ENCODE data around the gene XYLT1.
A peak's percentile ranks its signal among the peaks of the same experiment; 100 is the strongest.

Gene XYLT1

DNA sequence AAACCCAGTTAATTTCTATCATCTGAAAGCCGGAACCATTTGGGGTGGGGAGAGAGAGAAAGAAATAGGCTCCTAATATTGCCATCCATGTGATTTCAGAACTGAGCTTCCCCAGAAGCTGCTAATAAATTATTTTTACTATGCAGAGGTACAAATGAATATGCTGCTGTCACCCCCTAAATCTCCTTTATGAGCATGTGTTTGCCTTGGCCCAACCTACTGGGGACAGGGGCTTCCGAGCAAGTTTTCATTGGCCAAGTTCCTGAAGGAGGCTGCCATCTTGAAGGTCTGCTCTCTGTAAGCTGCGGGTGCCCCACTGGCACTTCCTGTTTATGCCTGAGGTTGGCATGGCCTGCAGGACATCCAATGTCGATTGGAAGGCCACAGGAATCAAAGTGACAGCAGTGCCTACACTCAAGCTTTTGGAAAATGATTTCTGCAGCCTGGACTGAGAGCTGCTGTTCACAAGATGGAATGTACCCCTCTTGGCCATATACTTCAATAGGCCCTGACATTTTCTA, 194.7 kb downstream of the XYLT1 start:
- no peak for DNase-seq

DNA sequence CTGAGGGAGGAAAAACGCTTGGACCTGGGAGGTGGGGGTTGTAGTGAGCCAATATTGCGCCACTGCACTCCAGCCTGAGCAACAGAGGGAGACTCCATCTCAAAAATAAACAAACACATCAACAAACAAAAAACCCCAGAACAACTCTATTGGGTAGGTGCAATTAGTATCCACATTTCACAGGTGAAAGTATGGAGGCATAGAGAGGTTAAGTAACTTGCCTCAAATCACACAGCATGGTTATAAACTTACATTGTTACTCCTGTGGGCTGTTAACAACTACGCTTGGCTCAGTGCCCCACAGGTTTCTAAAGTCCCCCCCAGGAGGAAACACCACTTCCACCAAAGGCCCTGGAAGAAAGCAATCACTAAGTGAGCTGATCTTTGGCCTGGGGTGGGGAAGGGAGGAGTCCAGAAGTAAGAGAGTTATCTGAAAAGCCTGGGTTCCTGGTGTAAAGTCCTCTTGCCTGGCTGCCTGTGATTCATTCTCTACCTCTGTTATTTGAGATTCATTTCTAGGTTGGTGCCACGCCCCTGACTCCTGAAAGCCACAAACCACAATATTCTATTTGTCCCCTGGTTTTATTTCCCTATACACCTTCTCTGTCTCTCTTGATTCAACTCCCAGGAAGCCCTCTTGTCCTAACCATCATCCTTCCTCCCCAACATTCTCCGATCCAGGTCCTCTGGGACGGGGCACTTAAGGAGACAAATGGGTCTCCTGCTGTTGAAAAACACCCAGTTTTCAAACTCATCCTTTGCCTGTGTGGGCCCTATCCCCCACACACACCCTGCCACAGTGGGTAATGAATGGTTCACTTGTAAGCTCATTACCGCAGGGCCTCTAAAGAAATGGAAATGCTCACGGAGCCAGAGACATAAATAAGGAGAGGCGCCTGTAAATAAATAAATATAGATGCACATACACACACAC, 195.4 kb downstream of the XYLT1 start:
- DNase-seq: no peak

DNA sequence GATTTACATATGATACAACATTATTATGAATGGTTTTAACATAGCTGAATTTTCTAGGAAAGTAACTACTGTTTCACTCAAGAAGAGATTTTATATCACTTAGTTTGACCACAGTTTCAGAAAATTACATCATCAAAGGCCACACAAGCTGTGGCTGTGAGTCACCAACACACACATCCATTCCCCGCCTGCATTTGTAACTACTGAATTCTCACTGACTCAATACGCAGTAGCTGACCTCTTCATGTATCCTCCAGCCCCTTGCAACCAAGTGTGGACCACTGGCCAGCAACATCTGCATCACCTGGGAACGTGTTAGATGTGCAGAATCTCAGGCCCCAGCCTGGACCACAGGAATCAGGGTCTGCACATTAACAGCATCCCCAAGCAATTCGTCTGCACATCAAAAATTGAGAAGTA, 197.6 kb downstream of the XYLT1 start:
- no peak for DNase-seq

DNA sequence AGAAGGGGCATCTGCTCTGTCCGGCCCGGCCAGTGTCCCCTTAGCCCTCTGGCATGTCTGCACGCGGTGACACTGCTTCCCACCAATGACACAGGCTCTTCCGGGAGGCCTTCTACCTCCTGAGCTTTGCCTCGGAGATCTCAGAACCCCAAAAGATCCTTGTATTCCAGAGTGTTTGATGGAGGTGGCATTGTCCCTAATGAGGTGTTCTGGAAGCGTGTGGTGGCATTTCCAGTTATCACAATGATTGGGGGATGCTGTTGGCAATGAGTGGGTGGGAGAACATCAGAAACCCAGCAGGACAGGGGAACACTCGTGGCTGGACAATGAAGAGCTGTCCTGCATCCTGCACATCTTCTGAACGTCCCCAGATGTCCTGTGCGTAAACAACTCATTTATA, 198.0 kb downstream of the XYLT1 start:
- no peak for DNase-seq

DNA sequence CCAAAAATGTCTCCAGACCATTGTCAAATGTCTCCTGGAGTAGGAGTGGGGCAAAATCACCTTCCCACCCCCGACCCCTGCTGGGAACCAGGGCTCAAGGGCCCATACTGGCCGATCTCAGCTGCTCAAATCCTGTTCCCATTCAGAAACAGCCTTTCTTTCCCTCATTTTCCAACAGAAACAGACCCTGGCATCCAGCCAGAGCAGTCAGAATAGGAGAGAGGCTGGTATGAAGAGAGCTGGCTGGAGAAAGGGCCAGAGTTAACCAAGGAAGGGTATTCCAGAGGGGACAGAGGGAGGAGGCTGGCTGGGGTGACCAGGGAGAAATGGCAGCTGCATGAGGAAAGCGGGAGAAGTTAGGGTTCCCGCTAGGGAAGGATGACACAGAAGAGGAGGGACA, 199.1 kb downstream of the XYLT1 start:
- DNase-seq: peak in 1 of 2 donors; percentile 13

DNA sequence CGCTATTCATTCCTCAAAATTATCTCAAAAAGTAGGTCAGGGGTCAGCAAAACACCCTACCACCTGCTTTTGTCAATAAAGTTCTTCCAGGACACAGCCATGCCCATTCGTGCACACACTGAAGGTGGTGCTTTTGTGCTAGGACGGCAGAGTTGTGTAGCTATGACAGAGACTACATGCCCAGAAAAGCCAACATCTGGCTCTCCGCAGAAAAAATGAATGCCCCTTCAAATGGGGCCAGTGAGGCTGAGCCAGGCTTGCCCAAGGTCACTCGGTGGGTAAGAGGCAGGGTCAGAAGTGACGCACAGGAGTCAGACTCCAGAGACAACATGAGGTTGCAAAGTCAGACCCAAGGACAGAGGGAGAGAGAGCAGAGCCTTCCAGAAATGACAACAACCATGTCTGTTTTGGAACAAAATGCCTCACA, 200.1 kb downstream of the XYLT1 start:
- DNase-seq: no peak

DNA sequence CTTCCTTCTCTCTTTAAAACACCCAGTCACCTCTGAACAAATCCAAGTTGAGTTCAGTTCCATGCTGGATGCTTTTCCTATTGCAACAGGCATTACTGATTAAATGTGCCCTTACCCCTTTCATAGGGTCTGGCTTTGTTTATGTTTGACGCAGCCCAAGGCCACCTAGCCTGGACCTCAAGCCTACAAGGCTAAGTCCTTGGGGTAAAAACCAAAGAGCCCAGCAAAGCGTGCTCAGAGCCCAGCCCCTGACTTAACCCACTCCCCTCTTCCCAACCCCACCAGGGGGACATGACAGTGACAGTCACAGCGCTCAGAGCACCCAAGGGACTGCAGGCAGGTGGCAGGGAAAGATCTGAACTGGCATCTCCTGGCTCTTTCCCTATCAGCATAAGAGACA, 200.6 kb downstream of the XYLT1 start:
- DNase-seq: no peak

DNA sequence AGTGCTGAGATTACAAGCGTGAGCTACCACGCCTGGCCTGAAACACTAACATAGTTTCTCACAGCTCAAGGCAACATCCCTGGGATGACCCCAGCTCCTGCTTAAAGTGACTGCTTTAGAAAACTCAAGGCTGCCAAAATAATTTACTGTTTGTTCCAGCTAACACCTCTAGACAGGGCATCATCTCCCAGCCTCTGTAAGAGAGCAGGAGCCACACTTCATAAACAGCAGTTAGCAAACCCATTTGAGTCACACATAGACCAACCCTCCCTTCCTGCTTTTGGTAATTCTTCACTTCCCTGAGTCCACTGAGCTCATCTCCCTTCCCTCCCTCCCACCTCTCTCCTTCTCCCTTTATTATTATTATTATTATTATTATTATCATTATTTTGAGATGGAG, 201.3 kb downstream of the XYLT1 start:
- DNase-seq: no peak

DNA sequence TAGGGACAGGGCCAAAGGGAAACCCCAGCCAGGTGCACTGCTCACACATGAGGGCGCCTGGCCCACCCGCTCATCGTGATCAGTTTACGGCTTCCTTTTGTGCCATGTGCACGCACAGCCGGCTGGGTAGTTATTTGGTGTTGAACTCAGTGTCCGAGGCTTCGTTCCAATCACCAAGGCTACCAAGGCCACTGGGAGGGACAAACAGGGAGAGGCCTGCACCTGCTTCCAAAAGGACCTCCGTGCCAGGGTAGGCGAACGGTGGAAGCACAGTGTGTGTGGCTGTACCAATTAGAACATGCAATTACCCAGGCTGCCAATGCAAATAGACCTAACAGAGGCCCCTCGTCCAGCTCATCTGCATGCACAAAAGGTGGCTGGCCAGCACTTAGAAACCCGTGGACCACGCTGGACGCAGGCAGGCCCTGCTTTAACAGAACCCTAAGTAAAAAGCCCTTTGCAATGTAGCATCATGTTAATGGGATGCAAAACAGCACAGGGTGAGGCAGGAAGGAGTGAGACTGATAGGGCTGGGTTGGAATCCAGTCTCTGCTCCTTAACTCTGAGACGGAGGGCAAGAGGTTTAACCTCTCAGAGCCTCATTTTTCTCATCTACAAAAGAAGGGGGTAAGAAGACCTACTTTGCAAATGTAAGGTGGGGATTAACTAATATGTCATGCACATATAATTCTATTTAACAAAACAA, 204.0 kb downstream of the XYLT1 start:
- peak; percentile 20 to 38 for DNase-seq

DNA sequence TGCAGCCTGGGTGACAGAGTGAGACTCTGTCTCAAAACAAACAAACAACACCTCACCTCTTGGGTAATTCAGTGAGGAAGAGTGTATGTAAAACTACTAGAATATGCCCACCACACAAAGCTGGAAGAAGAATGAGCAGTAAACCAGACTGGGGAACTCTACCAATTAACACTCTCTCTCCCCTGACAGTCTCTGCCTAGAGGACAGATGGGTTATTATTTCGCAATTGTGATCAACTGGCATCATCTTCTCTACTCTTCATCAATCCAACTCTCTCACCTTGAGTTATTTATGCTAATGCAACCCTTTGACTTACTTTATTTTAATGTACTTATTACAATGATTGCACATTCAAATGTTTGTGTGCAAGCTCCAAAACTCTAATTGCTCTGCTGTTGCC, 205.6 kb downstream of the XYLT1 start:
- no peak for DNase-seq

DNA sequence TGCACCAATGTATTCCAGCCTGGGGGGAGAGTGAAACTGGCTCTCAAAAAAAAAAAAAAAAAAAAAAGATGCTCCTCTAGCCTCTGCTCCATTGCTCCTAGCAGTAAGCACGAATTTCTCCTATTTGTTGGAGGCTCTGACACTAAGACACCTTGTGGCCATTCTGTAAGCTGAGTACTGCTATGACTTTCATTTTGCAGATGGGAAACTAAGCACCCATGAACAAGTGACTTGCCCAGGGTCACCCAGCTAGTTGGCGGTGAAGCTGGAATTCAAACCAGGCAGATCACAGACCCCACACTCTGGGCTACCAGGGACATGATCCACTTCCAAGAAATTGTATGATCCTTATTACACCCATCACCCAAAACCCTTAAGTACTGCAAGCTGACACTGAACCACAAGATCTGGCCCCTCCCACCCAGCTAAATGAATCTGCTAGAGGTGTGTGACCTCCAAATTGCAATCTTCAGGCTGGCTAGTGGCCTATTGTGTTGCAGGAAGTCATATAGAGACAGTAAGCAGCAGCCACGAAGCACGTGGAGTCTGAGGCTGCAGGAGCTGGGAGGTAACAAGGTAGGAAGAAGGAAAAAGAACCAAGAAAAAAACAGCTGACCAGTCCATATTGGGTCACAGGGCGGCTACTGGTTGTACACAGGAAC, 209.4 kb downstream of the XYLT1 start:
- DNase-seq: no peak

DNA sequence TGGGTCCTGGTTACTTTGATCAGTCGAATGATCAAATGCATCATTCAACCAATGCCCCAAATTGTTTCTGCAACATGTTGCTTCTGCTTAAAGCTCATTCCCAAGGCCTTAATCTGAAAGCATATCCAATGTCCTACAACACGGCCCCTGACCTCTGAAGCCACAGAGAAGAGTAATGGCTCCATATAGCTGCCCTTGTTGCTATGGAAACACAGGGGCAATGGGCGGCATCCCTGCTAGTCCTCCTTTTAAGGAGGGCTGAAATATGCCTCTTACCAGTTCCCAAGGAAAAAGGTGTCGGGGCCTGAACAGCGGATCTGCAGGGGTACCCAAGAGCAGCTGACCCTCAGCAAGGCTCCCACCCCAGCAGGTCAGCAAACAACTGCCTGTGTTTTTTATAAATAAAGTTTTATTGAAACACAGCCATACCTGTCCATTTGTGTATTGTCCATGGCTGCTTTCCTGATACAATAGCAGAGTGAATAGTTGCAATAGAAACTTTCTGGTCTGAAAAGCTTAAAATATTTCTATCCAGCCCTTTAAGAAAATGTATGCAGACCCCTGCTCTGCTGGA, 210.4 kb downstream of the XYLT1 start:
- DNase-seq: no peak

DNA sequence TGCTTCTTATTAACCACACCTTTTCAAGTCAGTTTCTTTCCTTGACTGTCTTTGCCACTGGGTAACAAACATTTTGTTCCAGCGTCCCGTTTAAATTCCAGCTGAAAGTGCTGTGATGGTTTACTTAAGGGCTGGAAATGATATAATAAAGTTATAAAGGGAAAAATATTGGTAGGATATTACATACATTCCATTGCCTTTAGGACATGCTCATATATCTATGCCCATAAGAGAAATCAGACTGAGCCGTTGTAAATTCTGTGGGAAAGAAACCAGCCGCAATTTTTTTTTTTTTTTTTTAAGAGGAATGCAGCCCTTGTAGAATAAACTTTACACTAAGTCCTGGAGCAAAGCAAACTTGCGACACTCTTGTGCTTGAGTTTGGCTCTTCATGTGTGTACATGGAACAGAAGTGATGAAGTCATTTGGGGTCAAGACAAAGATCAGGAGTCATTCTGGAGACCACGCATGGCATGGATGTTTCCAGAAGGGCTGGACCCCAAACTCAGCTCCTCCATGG, 210.9 kb downstream of the XYLT1 start:
- no peak for DNase-seq

DNA sequence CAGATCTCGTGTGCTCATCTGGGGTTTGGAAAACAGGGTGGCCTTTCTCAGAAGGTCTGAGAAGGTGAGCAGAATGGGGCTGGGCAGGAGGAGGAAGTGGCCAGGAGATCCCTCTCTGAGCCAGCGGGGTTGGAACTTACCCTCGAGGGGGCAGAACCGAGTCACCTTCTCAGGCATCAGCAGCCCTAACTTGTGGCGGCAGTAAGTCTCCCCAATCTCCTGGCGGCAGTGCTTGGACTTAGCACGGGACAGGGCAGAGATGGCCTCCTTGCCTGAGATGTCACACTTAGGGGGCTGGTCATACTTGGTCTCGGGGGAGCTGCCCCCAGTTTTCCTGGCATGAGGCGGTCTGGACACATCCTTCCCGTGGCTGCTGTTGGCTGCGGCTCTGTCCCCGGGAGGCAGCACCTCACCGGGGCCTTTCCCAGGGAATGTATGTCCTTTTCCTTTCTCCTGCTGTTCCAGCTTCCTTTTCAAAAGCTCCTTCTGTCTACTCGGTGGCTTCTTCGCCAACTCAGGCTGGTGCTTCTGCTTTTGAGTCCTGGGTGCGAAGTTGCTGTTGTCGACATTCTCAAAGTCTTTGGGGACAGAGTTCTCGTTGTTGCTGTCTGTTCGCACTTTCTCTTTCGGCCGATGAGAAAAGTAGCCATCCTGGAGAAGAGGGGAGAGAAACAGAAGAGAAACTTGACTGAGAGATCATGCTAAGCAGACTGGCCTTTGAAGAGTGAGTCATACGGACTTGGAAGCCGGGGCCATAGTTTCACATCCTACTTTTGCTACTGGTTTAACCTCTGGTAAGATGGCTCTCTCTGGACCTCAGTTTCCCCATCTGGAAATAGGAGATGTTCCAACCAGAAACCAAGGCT, 211.7 kb downstream of the XYLT1 start:
- no peak for DNase-seq

DNA sequence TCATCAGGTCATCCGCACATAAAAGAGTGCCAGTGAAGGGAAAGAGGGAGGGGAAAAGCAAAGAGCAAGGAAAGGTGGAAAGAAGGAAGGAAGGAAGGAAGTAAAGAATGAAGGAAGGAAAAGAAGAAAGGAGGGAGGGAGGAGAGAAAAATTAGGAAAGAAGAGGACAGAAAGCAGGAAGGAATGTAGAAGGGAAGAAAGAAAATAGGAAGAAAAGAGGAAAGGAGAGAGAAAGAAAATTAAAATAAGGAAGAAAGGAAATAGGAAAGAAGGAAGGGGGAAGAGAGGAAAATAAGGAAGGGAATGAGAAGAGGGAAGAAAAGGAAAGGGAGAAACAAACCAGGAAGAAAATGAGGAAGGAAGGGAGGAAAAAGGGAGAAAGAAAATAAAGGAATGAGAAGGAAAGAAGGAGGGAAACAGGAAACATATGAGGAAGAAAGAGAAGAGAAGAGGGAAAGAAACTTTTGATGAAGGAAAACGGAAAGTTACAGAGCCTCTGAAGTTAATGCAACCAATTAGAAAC, 212.6 kb downstream of the XYLT1 start:
- no peak for DNase-seq

DNA sequence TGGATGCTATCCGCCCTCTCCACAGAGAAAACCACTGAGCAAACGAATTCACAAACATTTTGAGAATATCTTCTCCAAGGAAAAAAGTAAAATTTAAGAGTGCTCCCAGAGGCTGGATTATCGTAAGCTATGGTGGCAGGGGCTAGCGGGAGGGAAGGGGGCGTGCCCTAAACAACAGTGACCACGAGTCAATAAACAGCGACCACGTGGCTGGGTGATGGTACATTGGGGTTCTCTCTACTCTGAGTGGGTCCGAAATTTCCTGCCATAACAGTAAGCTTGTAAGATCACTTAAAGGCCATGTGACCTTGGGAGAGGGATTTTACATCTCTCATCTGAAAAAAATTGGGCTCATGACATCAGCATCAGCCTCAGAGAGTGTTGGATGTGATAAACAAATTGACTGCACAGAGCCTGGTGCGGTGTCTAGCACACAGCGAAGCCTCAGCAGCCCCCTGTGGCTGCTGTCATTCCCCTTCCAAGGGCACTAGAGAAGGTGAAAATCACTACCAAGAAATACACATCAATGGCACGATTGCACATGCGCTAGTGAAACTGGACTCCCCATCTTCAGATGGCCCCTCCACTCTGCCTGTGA, 213.2 kb downstream of the XYLT1 start:
- no peak for DNase-seq

DNA sequence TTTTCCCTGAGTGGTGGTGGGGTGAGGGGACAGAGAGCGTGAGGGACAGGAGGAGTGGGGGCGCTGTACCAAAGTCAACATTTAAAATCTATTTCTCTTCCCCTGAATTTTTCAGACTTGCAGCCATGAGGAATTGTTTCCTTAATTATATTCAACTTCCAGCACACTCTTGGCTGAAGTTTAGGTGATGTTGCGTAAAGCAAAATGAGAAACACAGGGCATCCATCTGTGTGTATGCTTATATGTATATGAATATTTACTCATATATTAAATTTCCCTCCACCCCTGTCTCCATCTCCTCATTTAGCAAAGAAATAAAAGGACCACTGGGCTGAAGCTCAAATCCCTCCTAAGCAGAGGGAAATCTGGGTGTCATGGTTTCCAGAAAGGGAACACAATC, 218.1 kb downstream of the XYLT1 start:
- DNase-seq: no peak

DNA sequence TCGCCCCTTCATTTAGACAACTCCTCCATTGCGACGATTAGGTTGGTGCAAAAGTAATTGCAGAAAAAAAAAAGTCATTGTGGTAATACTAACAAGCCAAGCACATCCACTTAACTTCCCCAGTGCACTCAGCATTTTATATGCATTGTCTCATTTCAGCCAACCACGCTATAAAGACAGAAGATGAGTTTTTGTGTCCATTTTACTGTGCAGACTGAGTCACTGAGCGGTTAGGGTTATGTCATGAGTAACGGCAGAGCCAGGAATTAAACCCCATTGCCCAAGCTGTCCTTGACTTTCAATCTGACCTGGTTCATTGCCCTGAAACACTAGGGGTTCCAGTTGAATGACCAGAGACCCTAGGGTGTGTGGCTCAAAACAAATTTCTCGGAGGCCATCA, 218.7 kb downstream of the XYLT1 start:
- no peak for DNase-seq

DNA sequence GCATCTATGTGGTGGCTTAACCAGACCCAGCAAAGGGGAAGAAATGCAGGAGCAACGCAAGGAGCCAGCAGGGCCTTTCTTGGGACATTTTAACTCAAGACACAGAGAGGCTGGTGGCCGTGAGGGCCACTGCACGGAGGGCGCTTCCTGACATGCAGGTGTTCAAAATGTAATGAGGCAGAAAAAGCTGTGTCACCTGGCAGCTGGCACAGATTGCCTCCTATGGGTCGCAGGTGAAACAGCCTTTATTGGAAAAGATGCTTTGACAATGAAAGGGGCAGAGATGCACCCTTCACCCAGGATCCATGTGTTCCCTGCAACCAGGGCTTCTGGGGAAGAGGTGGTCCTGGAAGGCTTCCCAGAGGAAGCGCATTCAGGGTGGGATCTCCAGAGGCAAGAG, 219.3 kb downstream of the XYLT1 start:
- DNase-seq: no peak

DNA sequence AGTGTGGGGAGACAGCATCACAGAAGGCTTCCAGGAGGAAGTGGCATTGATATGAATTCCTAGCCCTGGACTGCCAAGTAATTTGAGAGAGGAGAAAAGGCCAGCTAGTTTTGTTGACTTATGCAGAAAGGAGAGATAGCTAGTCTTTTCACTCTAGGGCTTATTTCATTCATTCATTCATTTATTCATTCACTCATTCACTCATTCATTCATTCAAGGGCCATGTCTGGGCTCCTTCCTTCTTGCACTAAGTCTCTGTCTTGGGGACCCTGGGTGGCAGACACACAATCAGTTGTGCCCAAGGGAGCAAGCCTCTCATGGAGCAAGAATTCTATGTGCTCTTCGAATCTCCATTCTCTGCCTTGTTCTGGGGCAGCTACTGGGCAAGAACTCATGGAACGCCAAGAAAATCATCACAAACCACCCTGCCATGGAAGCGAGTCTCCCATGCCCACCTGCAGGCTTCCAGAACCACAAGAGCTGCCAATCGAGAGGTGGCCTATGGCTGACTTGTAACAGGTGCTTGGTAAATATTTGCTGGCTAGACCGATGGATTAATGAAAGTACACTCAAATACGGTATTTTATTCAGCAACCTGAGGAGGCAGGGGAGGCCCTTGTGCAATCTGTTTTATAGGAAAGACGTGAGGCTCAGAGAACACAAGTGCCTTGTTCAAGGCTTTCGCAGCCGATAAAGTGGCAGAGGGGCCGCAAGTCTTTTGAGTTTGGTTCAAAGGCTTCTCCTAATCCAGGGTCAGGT, 223.6 kb downstream of the XYLT1 start:
- no peak for DNase-seq

Measured in hippocampal formation (tissue), 2 donors.